ENCODE measurements around the gene ZNF726. TPM values are rescaled to one million over a fixed set of nuclear protein-coding genes. Genes with fewer than 3 reads are reported as not detected.
"Not testable (repeated sequence)": the region's sequence is repeated elsewhere in the genome, so short reads cannot be mapped to it uniquely, and the experiment has no call there.

ZNF726 gene
- total RNA-seq, 1 donor from 2014 or later: 10.7 TPM

GRCh38 chr19:23905771-23906170 is 8.9 kb upstream of the ZNF726 start:
- no peak overlapping the region for H3K4me3 Mint-ChIP-seq
- H3K4me1 Mint-ChIP-seq (ENCODE audit: low read depth): no peaks in the 10 kb centered on the region
- no peak overlapping the region for H3K27ac Mint-ChIP-seq
- no peak for DNase-seq (ENCODE audit: low spot score)
- intact Hi-C loops (cut with micrococcal nuclease): no loop called here
- no peaks in the 10 kb centered on the region for H3K27me3 Mint-ChIP-seq (ENCODE audit: insufficient read depth)
- peaks cover 4% of the 10 kb centered on the region for H3K36me3 Mint-ChIP-seq (ENCODE audit: low read depth)
- H3K9me3 Mint-ChIP-seq: peaks cover 61% of the 10 kb centered on the region

GRCh38 chr19:23906835-23907234 is 7.9 kb upstream of the ZNF726 start:
- Mint-ChIP-seq H3K27me3 (ENCODE audit: insufficient read depth) (no peaks in the 10 kb centered on the region), H3K9me3 (peaks cover 54% of the 10 kb centered on the region), H3K4me3 (no peak overlapping the region), H3K4me1 (ENCODE audit: low read depth) (no peaks in the 10 kb centered on the region), H3K36me3 (ENCODE audit: low read depth) (peaks cover 4% of the 10 kb centered on the region), H3K27ac (no peak overlapping the region)
- intact Hi-C loops (cut with micrococcal nuclease): no loop called here
- DNase-seq (ENCODE audit: low spot score): no peak

- no peak overlapping the region for H3K27ac Mint-ChIP-seq
- no peaks in the 10 kb centered on the region for H3K27me3 Mint-ChIP-seq (ENCODE audit: insufficient read depth)
- no peaks in the 10 kb centered on the region for H3K4me1 Mint-ChIP-seq (ENCODE audit: low read depth)
- H3K9me3 Mint-ChIP-seq: peaks cover 52% of the 10 kb centered on the region
- peaks cover 4% of the 10 kb centered on the region for H3K36me3 Mint-ChIP-seq (ENCODE audit: low read depth)
- no peak for DNase-seq (ENCODE audit: low spot score)
- no peak overlapping the region for H3K4me3 Mint-ChIP-seq
- intact Hi-C loops (cut with micrococcal nuclease): no loop called here
Measured at GRCh38 chr19:23908165-23908564, 6.5 kb upstream of the ZNF726 start.

GRCh38 chr19:23909222-23909621 is 5.5 kb upstream of the ZNF726 start:
- Mint-ChIP-seq H3K9me3 (peaks cover 50% of the 10 kb centered on the region), H3K27ac (no peak overlapping the region), H3K4me1 (ENCODE audit: low read depth) (no peaks in the 10 kb centered on the region), H3K27me3 (ENCODE audit: insufficient read depth) (no peaks in the 10 kb centered on the region), H3K36me3 (ENCODE audit: low read depth) (peaks cover 7% of the 10 kb centered on the region), H3K4me3 (no peak overlapping the region)
- intact Hi-C loops (cut with micrococcal nuclease): no loop called here
- DNase-seq (ENCODE audit: low spot score): no peak

GRCh38 chr19:23913931-23914330 is 755 bp upstream of the ZNF726 start:
- Mint-ChIP-seq H3K27me3 (ENCODE audit: insufficient read depth) (no peaks in the 10 kb centered on the region), H3K9me3 (peaks cover 37% of the 10 kb centered on the region), H3K4me1 (ENCODE audit: low read depth) (no peaks in the 10 kb centered on the region), H3K27ac (no peak overlapping the region), H3K4me3 (peak overlapping the region; percentile 95), H3K36me3 (ENCODE audit: low read depth) (peaks cover 28% of the 10 kb centered on the region)
- DNase-seq (ENCODE audit: low spot score): no peak
- intact Hi-C loops (cut with micrococcal nuclease): loop anchor here (1.0 to 2.0 kb wide), 6 partner anchors 119 to 640 kb away; partner anchors contain the start of genes ZNF254, ZNF675, ZNF681 and ZNF91

- Mint-ChIP-seq H3K4me1 (ENCODE audit: low read depth) (no peaks in the 10 kb centered on the region), H3K4me3 (no peak overlapping the region), H3K27ac (no peak overlapping the region), H3K27me3 (ENCODE audit: insufficient read depth) (no peaks in the 10 kb centered on the region), H3K36me3 (ENCODE audit: low read depth) (peaks cover 46% of the 10 kb centered on the region), H3K9me3 (peaks cover 25% of the 10 kb centered on the region)
- intact Hi-C loops (cut with micrococcal nuclease): no loop called here
- DNase-seq (ENCODE audit: low spot score): no peak
Measured at GRCh38 chr19:23916991-23917390, 2.3 kb downstream of the ZNF726 start.

- H3K36me3 Mint-ChIP-seq (ENCODE audit: low read depth): peaks cover 55% of the 10 kb centered on the region
- no peaks in the 10 kb centered on the region for H3K27me3 Mint-ChIP-seq (ENCODE audit: insufficient read depth)
- H3K4me3 Mint-ChIP-seq: no peak overlapping the region
- DNase-seq (ENCODE audit: low spot score): no peak
- intact Hi-C loops (cut with micrococcal nuclease): no loop called here
- no peaks in the 10 kb centered on the region for H3K4me1 Mint-ChIP-seq (ENCODE audit: low read depth)
- H3K9me3 Mint-ChIP-seq: peaks cover 23% of the 10 kb centered on the region
- H3K27ac Mint-ChIP-seq: no peak overlapping the region
Measured at GRCh38 chr19:23917856-23918255, 3.2 kb downstream of the ZNF726 start.

- H3K4me1 Mint-ChIP-seq (ENCODE audit: low read depth): no peaks in the 10 kb centered on the region
- peaks cover 38% of the 10 kb centered on the region for H3K36me3 Mint-ChIP-seq (ENCODE audit: low read depth)
- H3K9me3 Mint-ChIP-seq: peaks cover 20% of the 10 kb centered on the region
- intact Hi-C loops (cut with micrococcal nuclease): no loop called here
- no peak overlapping the region for H3K27ac Mint-ChIP-seq
- H3K27me3 Mint-ChIP-seq (ENCODE audit: insufficient read depth): no peaks in the 10 kb centered on the region
- no peak for DNase-seq (ENCODE audit: low spot score)
- no peak overlapping the region for H3K4me3 Mint-ChIP-seq
Measured at GRCh38 chr19:23925285-23925684, 10.6 kb downstream of the ZNF726 start.

GRCh38 chr19:23932878-23933277 is 18.2 kb downstream of the ZNF726 start:
- no peak overlapping the region for H3K27ac Mint-ChIP-seq
- H3K9me3 Mint-ChIP-seq: peaks cover 57% of the 10 kb centered on the region
- intact Hi-C loops (cut with micrococcal nuclease): no loop called here
- H3K4me3 Mint-ChIP-seq: no peak overlapping the region
- no peaks in the 10 kb centered on the region for H3K4me1 Mint-ChIP-seq (ENCODE audit: low read depth)
- peaks cover 22% of the 10 kb centered on the region for H3K36me3 Mint-ChIP-seq (ENCODE audit: low read depth)
- DNase-seq (ENCODE audit: low spot score): no peak
- H3K27me3 Mint-ChIP-seq (ENCODE audit: insufficient read depth): no peaks in the 10 kb centered on the region

- DNase-seq (ENCODE audit: low spot score); intact Hi-C loops (cut with micrococcal nuclease); H3K27me3 Mint-ChIP-seq (ENCODE audit: insufficient read depth); H3K4me1 Mint-ChIP-seq (ENCODE audit: low read depth); H3K27ac Mint-ChIP-seq; H3K4me3 Mint-ChIP-seq: not testable (repeated sequence)
- Mint-ChIP-seq H3K36me3 (ENCODE audit: low read depth) (peaks cover 17% of the 10 kb centered on the region), H3K9me3 (peaks cover 71% of the 10 kb centered on the region)
Measured at GRCh38 chr19:23937031-23937430, 22.3 kb downstream of the ZNF726 start.

GRCh38 chr19:23943411-23943810 is 28.7 kb downstream of the ZNF726 start:
- no peak for DNase-seq (ENCODE audit: low spot score)
- intact Hi-C loops (cut with micrococcal nuclease): no loop called here

GRCh38 chr19:23946569-23946968 is 31.9 kb downstream of the ZNF726 start:
- no peak for DNase-seq (ENCODE audit: low spot score)
- no peak overlapping the region for H3K27ac Mint-ChIP-seq
- peaks cover 71% of the 10 kb centered on the region for H3K9me3 Mint-ChIP-seq
- H3K4me3 Mint-ChIP-seq: no peak overlapping the region
- H3K4me1 Mint-ChIP-seq (ENCODE audit: low read depth): no peaks in the 10 kb centered on the region
- peaks cover 25% of the 10 kb centered on the region for H3K36me3 Mint-ChIP-seq (ENCODE audit: low read depth)
- intact Hi-C loops (cut with micrococcal nuclease): no loop called here
- no peaks in the 10 kb centered on the region for H3K27me3 Mint-ChIP-seq (ENCODE audit: insufficient read depth)

More at GRCh38 chr19:23943411-23943810, 28.7 kb downstream of the ZNF726 start:
- H3K9me3 Mint-ChIP-seq: peaks cover 84% of the 10 kb centered on the region
- H3K4me1 Mint-ChIP-seq (ENCODE audit: low read depth): no peaks in the 10 kb centered on the region
- H3K4me3 Mint-ChIP-seq: no peak overlapping the region
- peaks cover 26% of the 10 kb centered on the region for H3K36me3 Mint-ChIP-seq (ENCODE audit: low read depth)
- H3K27ac Mint-ChIP-seq: no peak overlapping the region
- H3K27me3 Mint-ChIP-seq (ENCODE audit: insufficient read depth): no peaks in the 10 kb centered on the region

GRCh38 chr19:23949611-23950010 is 34.9 kb downstream of the ZNF726 start:
- H3K27me3 Mint-ChIP-seq (ENCODE audit: insufficient read depth): no peaks in the 10 kb centered on the region
- no peak overlapping the region for H3K27ac Mint-ChIP-seq
- H3K9me3 Mint-ChIP-seq: peaks cover 65% of the 10 kb centered on the region

GRCh38 chr19:23956051-23956450 is 41.4 kb downstream of the ZNF726 start:
- Mint-ChIP-seq H3K36me3 (ENCODE audit: low read depth) (no peaks in the 10 kb centered on the region), H3K4me1 (ENCODE audit: low read depth) (no peaks in the 10 kb centered on the region), H3K27ac (no peak overlapping the region), H3K9me3 (peaks cover 69% of the 10 kb centered on the region), H3K27me3 (ENCODE audit: insufficient read depth) (no peaks in the 10 kb centered on the region), H3K4me3 (no peak overlapping the region)
- no peak for DNase-seq (ENCODE audit: low spot score)
- intact Hi-C loops (cut with micrococcal nuclease): no loop called here

More at GRCh38 chr19:23949611-23950010, 34.9 kb downstream of the ZNF726 start:
- Mint-ChIP-seq H3K4me3 (no peak overlapping the region), H3K36me3 (ENCODE audit: low read depth) (peaks cover 18% of the 10 kb centered on the region), H3K4me1 (ENCODE audit: low read depth) (no peaks in the 10 kb centered on the region)
- intact Hi-C loops (cut with micrococcal nuclease): no loop called here
- DNase-seq (ENCODE audit: low spot score): no peak
